ENCODE results near the gene PAN2. TPM values are rescaled to one million over a fixed set of nuclear protein-coding genes. Genes with fewer than 3 reads are reported as not detected.
"Not testable (repeated sequence)": the region's sequence is repeated elsewhere in the genome, so short reads cannot be mapped to it uniquely, and the experiment has no call there.

Gene PAN2
- total RNA-seq, 2 experiments from 2014 or later, result 61.8 to 63.7 TPM

GRCh38 chr12:56326126-56326525 is 7.7 kb downstream of the PAN2 start:
- peaks cover 9% of the 10 kb centered on the region for H3K4me1 Mint-ChIP-seq (ENCODE audit: low read depth)
- H3K27me3 Mint-ChIP-seq (ENCODE audit: low read depth), result no peaks in the 10 kb centered on the region
- DNase-seq, result no peak
- no peak overlapping the region for H3K4me3 Mint-ChIP-seq
- H3K27ac Mint-ChIP-seq, result no peak overlapping the region
- POLR2A ChIA-PET, result interaction anchor here (1.6 kb wide), 1 partner anchor 34 kb away, joined by 5 read pairs; the partner anchor contains the start of gene STAT2
- H3K36me3 Mint-ChIP-seq (ENCODE audit: low read depth), result peaks cover 33% of the 10 kb centered on the region
- no peak for ATAC-seq
- CTCF ChIA-PET, result interaction anchor here (1.5 kb wide), 1 partner anchor 138 kb away, joined by 4 read pairs; no protein-coding TSS in a partner anchor
- H3K9me3 Mint-ChIP-seq (ENCODE audit: insufficient read depth), result no peaks in the 10 kb centered on the region

GRCh38 chr12:56324206-56324605 is 9.6 kb downstream of the PAN2 start:
- no peaks in the 10 kb centered on the region for H3K9me3 Mint-ChIP-seq (ENCODE audit: insufficient read depth)
- ATAC-seq, result no peak
- peaks cover 38% of the 10 kb centered on the region for H3K36me3 Mint-ChIP-seq (ENCODE audit: low read depth)
- peaks cover 9% of the 10 kb centered on the region for H3K4me1 Mint-ChIP-seq (ENCODE audit: low read depth)
- ChIA-PET CTCF (no interaction called here), POLR2A (no interaction called here)
- no peak for DNase-seq
- H3K27ac Mint-ChIP-seq, result no peak overlapping the region
- H3K4me3 Mint-ChIP-seq, result no peak overlapping the region
- no peaks in the 10 kb centered on the region for H3K27me3 Mint-ChIP-seq (ENCODE audit: low read depth)

GRCh38 chr12:56321610-56322009 is 12.2 kb downstream of the PAN2 start:
- peaks cover 39% of the 10 kb centered on the region for H3K36me3 Mint-ChIP-seq (ENCODE audit: low read depth)
- H3K27ac Mint-ChIP-seq; CTCF ChIA-PET; POLR2A ChIA-PET; H3K9me3 Mint-ChIP-seq (ENCODE audit: insufficient read depth); ATAC-seq; DNase-seq; H3K4me3 Mint-ChIP-seq; H3K27me3 Mint-ChIP-seq (ENCODE audit: low read depth); H3K4me1 Mint-ChIP-seq (ENCODE audit: low read depth): not testable (repeated sequence)

GRCh38 chr12:56321027-56321426 is 12.8 kb downstream of the PAN2 start:
- no peak for ATAC-seq
- Mint-ChIP-seq H3K27me3 (ENCODE audit: low read depth) (no peaks in the 10 kb centered on the region), H3K4me3 (no peak overlapping the region), H3K36me3 (ENCODE audit: low read depth) (peaks cover 35% of the 10 kb centered on the region), H3K9me3 (ENCODE audit: insufficient read depth) (no peaks in the 10 kb centered on the region), H3K4me1 (ENCODE audit: low read depth) (peaks cover 11% of the 10 kb centered on the region), H3K27ac (no peak overlapping the region)
- ChIA-PET POLR2A (no interaction called here), CTCF (interaction anchor here (1.0 kb wide), 2 partner anchors 18 to 143 kb away, joined by 3 read pairs; partner anchors contain the start of gene IL23A)
- no peak for DNase-seq

GRCh38 chr12:56317675-56318074 is 16.1 kb downstream of the PAN2 start:
- H3K27me3 Mint-ChIP-seq (ENCODE audit: low read depth), result no peaks in the 10 kb centered on the region
- H3K27ac Mint-ChIP-seq, result no peak overlapping the region
- peaks cover 16% of the 10 kb centered on the region for H3K4me1 Mint-ChIP-seq (ENCODE audit: low read depth)
- no peaks in the 10 kb centered on the region for H3K9me3 Mint-ChIP-seq (ENCODE audit: insufficient read depth)
- DNase-seq (no peak), ATAC-seq (no peak)
- H3K36me3 Mint-ChIP-seq (ENCODE audit: low read depth), result peaks cover 23% of the 10 kb centered on the region
- no peak overlapping the region for H3K4me3 Mint-ChIP-seq
- ChIA-PET CTCF (interaction anchor here (1.7 to 3.9 kb wide), 4 partner anchors 21 to 147 kb away, joined by 7 to 18 read pairs (median 13); partner anchors contain the start of genes IL23A and STAT2), POLR2A (interaction anchor here (0.5 to 1.8 kb wide), 3 partner anchors 14 to 260 kb away, joined by 3 to 9 read pairs (median 4); partner anchors contain the start of gene PAN2)

GRCh38 chr12:56315622-56316473 is 18.0 kb downstream of the PAN2 start, which contains the start of gene CNPY2:
CNPY2 (minus strand) TSS chr12:56315988; CDS start chr12:56315217, 771 bp downstream.
- peak within 1 kb of the TSS; percentile 98 for H3K27ac Mint-ChIP-seq
- no peaks in the 10 kb centered on the region for H3K27me3 Mint-ChIP-seq (ENCODE audit: low read depth)
- peak within 1 kb of the TSS; percentile 99 for H3K4me3 Mint-ChIP-seq
- ATAC-seq, result peak; percentile 96
- H3K9me3 Mint-ChIP-seq (ENCODE audit: insufficient read depth), result no peaks in the 10 kb centered on the region
- ChIA-PET POLR2A (interaction anchor here (0.6 to 2.5 kb wide), 17 partner anchors 9 to 148 kb away, joined by 3 to 30 read pairs (median 4); partner anchors contain the start of genes ANKRD52, COQ10A, IL23A and PAN2), CTCF (interaction anchor here (0.7 to 3.9 kb wide), 19 partner anchors 9 to 197 kb away, joined by 3 to 18 read pairs (median 5); partner anchors contain the start of genes ANKRD52, COQ10A, IL23A and PAN2)
- peak; percentile 98 for DNase-seq
- H3K4me1 Mint-ChIP-seq (ENCODE audit: low read depth), result peaks cover 16% of the 10 kb centered on the region
- peaks cover 29% of the 10 kb centered on the region for H3K36me3 Mint-ChIP-seq (ENCODE audit: low read depth)

GRCh38 chr12:56315249-56315621 is 18.6 kb downstream of the PAN2 start:
- ChIA-PET POLR2A (interaction anchor here (0.6 to 2.5 kb wide), 14 partner anchors 8 to 149 kb away, joined by 3 to 30 read pairs (median 4); partner anchors contain the start of genes ANKRD52, COQ10A, IL23A and PAN2), CTCF (interaction anchor here (0.7 to 3.9 kb wide), 16 partner anchors 10 to 197 kb away, joined by 3 to 18 read pairs (median 5); partner anchors contain the start of genes ANKRD52, COQ10A, IL23A and PAN2)
- H3K36me3 Mint-ChIP-seq (ENCODE audit: low read depth), result peaks cover 34% of the 10 kb centered on the region

GRCh38 chr12:56311003-56311402 is 22.8 kb downstream of the PAN2 start:
- no peak overlapping the region for H3K27ac Mint-ChIP-seq
- H3K36me3 Mint-ChIP-seq (ENCODE audit: low read depth), result peaks cover 36% of the 10 kb centered on the region
- no peaks in the 10 kb centered on the region for H3K27me3 Mint-ChIP-seq (ENCODE audit: low read depth)
- peaks cover 13% of the 10 kb centered on the region for H3K4me1 Mint-ChIP-seq (ENCODE audit: low read depth)
- ATAC-seq (no peak), DNase-seq (no peak)
- ChIA-PET POLR2A (interaction anchor here (0.7 to 1.5 kb wide), 2 partner anchors 28 to 48 kb away, joined by 3 to 5 read pairs; partner anchors contain the start of gene IL23A), CTCF (interaction anchor here (1.0 to 1.4 kb wide), 6 partner anchors 37 to 153 kb away, joined by 3 to 4 read pairs (median 4); partner anchors contain the start of genes ANKRD52 and STAT2)
- no peaks in the 10 kb centered on the region for H3K9me3 Mint-ChIP-seq (ENCODE audit: insufficient read depth)
- no peak overlapping the region for H3K4me3 Mint-ChIP-seq

More at GRCh38 chr12:56315249-56315621, 18.6 kb downstream of the PAN2 start:
- no peak for ATAC-seq
- Mint-ChIP-seq H3K4me3 (peak overlapping the region; percentile 99), H3K9me3 (ENCODE audit: insufficient read depth) (no peaks in the 10 kb centered on the region), H3K27ac (peak overlapping the region; percentile 98), H3K4me1 (ENCODE audit: low read depth) (peaks cover 16% of the 10 kb centered on the region), H3K27me3 (ENCODE audit: low read depth) (no peaks in the 10 kb centered on the region)
- no peak for DNase-seq

- H3K27me3 Mint-ChIP-seq (ENCODE audit: low read depth), result no peaks in the 10 kb centered on the region
- H3K36me3 Mint-ChIP-seq (ENCODE audit: low read depth), result peaks cover 32% of the 10 kb centered on the region
- no peak overlapping the region for H3K4me3 Mint-ChIP-seq
- no peaks in the 10 kb centered on the region for H3K9me3 Mint-ChIP-seq (ENCODE audit: insufficient read depth)
- no peaks in the 10 kb centered on the region for H3K4me1 Mint-ChIP-seq (ENCODE audit: low read depth)
- ChIA-PET POLR2A (interaction anchor here (0.6 kb wide), 1 partner anchor 33 kb away, joined by 3 read pairs; no protein-coding TSS in a partner anchor), CTCF (interaction anchor here (0.6 to 1.4 kb wide), 4 partner anchors 8 to 155 kb away, joined by 3 to 4 read pairs (median 4); partner anchors contain the start of gene SMARCC2)
- no peak overlapping the region for H3K27ac Mint-ChIP-seq
- ATAC-seq (no peak), DNase-seq (no peak)
Measured at GRCh38 chr12:56308714-56309113, 25.1 kb downstream of the PAN2 start.

- Mint-ChIP-seq H3K36me3 (ENCODE audit: low read depth) (peaks cover 32% of the 10 kb centered on the region), H3K4me3 (no peak overlapping the region), H3K27ac (no peak overlapping the region), H3K27me3 (ENCODE audit: low read depth) (no peaks in the 10 kb centered on the region), H3K9me3 (ENCODE audit: insufficient read depth) (no peaks in the 10 kb centered on the region), H3K4me1 (ENCODE audit: low read depth) (peaks cover under 1% of the 10 kb centered on the region)
- DNase-seq (no peak), ATAC-seq (no peak)
- POLR2A ChIA-PET, result interaction anchor here (0.8 to 1.0 kb wide), 2 partner anchors 8 to 196 kb away, joined by 3 to 4 read pairs; partner anchors contain the start of gene CNPY2
- CTCF ChIA-PET, result interaction anchor here (0.9 to 1.6 kb wide), 4 partner anchors 16 to 188 kb away, joined by 3 to 4 read pairs (median 3); partner anchors contain the start of gene SMARCC2
Measured at GRCh38 chr12:56307221-56307965, 26.4 kb downstream of the PAN2 start.
